NCI-H2196 (cell line): ENCODE results near the gene CAGE1.

ENCODE experiments used
- DNase-seq: peaks from one replicate; lab custom pipeline; 2025; ENCODE audit not compliant: unreplicated experiment; lab: John Stamatoyannopoulos, UW

Gene CAGE1

DNA sequence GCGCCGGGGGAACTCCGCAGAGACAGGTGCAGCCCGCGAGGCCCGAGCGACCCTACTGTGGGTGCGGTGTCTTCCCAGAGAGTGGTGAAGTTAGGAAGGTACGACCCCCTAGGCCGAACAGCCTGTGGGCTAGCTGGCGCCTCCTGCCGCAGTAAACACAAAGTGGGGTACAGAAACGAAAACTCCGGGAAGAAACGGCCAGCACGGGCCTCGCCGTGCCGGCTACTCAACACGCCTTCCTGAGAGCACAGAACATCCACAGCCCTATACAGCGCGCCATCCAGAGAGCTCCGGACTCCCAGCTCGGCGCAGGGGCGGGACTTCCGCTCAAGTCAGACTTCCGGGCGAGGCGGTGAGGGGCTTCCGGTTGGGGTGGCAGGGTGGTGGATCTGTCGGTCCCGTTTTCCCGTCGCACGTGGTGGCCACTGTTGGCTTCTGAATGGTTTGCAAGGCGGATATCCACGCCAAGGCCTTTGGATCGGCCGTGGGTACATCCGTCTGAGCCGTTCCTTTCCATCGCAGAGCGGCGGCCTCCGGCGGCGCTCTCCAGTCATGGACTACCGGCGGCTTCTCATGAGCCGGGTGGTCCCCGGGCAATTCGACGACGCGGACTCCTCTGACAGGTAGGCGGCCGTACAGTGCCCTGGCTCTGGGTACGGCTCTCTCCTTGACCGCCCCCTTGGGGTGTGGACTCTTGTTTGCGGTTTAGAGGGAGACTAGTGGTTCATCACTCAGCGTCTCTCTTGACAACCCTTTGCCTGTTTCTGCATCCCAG lies at the start of gene CAGE1, which contains the start of gene RIOK1:
CAGE1 (minus strand) TSS at position 292 of the 775 bp plus-strand sequence. CDS start 2,569 bp downstream, outside the sequence.
RIOK1 (plus strand) TSS at position 358 of the 775 bp plus-strand sequence; CDS start at position 553, 195 bp downstream.
- peak; percentile 96 for DNase-seq

DNA sequence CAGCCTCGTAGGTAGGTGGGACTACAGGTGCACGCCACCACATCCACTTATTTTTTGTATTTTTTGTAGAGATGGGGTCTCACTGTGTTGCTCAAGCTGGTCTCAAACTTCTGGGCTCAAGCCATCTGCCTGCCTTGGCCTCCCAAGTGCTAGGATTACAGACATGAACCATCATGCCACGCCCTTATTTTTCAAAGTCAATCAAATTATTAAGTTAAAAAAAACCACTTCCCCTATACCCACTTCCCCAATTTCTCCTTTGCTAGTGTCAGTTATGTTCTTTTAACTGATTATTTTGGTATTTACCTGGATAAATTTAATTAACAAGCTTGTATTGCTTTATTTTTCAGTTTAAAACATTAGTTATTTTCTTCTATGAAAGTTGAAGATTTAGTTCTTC lies 49.7 kb upstream of the CAGE1 start:
- DNase-seq: no peak

DNA sequence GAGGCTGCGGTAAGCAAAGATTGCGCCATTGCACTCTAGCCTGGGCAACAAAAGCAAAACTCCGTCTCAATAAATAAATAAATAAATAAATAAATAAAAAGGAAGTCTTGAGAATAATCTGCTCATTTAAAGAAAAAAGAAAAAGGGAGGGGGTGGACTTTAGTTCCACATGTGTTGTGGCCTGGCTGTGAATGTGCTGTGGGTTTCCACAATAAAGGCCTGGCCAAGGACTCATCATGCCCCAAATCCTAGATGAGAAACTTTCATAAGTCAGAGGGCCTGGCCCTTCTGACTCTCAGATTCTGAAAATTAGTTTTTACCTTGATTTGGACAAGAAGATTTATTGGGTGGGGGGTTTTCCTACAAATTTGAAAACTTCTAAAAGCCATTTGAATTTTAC lies 48.5 kb upstream of the CAGE1 start:
- DNase-seq: no peak

DNA sequence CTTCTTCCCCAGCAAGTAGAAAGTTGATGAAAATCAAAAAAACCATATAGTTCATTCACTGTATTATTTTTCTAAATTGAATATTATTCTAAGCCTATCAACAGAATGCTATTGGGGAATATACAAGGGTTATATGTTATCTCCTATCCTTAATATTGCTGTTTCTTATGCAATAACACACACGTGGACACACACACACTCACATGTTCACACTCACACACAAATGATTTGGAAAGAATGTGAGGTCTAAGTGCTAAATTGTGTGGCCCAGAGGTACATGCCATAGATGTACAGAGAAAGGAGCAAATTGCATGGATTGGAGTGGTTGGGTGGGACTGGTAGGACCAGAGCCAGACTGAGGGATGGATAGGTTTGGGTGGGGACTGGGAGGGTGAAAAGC lies 45.1 kb upstream of the CAGE1 start:
- no peak for DNase-seq

DNA sequence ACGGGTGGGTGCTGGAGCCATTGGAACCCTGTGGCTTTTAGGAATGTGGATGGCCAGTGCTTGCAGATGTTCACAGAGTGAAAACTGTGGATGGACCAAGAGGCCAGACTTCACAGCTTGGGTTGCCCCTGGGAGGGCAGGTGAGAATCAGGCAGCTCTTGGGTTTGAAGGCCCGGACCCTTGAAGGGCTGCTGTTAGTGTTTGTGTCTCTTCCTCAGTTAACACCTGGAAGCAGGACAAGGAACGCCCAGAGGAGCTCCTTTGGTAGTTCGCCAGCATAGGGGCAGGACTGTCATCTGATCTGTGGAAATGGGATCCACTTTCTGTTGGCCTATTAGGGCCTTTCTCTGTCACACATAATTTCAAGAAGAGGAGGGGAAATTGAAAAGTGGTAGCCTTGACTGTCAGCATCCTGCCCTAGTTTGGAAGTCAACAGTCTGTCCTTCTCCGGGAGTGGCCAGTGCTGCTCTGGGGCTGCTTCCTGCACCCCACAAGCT lies 43.6 kb upstream of the CAGE1 start:
- DNase-seq: peak; percentile 31

DNA sequence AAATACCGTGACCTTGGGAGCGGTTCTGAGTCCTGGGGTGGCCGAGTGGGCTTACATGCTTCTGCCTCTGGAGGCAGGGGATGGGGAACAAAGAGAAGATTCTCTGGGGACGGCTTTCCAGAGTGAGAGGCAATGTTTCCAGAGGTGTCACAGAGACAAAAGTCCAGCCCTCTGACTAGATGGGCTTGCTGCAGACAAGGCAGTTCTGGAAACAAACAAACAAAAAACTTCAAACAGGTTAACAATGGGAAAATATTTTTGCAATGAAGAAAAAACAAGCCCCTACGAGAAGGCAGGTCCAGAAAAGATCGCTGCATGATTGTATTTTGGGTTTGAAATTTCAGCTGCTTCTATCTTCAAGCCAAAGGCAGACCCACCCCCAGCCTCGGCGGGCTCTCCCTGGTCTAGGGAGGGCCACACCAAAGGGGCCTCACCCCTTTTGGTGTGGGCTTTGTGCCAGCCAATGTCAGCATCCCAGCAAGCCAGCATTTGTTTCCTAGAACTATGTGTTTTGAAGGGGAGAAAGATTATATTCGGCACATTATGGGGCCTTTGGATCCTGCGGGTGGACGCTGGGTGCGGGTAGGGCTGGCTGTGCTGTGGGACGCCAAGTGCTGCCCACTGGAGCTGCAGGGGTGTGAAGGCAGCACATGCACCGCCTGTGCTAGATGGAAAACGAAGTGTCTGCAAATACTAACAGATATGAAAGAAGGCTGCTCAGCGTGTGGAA lies 43.0 kb upstream of the CAGE1 start:
- DNase-seq: no peak

DNA sequence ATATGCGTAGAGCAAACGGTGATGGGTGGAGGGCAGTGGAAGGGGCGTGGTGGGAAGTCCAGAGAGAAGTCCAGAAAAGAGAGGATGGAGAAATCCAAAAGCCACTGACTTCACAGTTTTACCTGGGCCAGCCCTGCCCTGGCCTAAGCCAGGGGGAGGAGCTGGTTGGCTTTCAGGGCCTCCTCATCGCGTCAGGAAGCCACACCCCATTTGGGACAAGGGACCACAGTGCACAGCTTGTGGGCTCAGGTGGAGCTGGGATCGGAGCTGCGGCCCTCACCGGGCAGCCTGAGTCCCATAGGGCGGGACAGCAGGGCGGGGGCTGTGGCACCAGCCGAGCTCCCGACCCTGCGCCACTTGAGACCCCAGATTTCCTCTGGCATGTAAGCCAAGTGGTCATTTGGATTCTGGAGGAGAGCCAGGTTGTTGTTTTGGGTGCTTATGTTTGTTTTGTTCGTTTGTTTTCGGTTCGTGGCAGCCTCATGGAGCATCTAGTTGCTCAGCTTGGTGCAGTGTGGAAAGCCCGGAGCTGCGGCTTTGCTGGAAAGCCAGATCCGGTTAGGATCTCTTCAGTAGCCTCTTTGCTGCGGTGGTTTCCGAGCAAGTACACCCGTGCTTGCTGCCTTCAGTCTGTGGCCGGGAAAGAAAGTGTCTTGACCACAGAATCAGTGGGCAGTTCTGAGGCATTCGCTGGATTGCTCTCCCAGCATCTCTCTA lies 42.3 kb upstream of the CAGE1 start:
- no peak for DNase-seq

DNA sequence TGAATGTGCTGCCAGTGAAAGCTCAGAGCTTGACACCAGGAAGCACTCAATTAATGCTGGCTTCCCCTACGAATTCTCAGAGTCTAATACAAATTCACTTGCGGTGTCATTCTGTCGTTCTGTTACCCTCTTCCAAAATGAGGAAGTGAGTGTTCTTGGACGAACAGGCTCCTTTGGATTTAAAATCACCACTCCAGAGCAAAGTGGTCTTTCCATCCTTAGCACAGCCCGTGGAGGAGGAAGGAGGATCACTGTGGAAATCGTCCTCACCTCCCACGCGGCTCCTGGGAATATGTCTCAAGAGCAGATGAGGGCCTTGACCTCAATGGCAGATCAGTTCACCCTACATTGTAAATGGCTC lies 41.8 kb upstream of the CAGE1 start:
- DNase-seq: no peak

DNA sequence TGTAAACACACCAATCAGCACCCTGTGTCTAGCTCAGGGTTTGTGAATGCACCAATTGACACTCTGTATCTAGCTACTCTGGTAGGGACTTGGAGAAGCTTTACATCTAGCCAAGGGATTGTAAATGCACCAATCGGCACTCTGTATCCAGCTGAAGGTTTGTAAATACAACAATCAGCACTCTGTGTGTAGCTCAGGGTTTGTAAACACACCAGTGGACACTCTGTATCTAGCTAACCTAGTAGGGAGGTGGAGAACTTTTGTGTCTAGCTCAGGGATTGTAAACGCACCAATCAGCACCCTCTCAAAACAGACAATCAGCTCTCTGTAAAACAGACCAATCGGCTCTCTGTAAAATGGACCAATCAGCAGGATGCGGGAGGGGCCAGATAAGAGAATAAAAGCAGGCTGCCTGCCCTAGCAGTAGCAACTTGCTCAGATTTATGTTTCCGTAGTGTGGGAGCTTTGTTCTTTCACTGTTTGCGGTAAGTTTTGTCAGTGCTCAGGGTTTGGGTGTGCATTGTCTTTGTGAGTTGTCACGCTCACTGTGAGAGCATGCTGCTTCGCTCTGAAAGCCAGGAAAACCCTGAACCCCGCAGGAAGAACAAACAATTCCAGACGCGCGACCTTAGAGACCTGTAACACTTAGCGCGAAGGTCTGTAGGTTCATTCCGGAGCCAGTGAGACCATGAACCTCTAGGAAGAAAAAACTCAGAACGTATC lies 37.1 kb upstream of the CAGE1 start:
- DNase-seq: no peak

DNA sequence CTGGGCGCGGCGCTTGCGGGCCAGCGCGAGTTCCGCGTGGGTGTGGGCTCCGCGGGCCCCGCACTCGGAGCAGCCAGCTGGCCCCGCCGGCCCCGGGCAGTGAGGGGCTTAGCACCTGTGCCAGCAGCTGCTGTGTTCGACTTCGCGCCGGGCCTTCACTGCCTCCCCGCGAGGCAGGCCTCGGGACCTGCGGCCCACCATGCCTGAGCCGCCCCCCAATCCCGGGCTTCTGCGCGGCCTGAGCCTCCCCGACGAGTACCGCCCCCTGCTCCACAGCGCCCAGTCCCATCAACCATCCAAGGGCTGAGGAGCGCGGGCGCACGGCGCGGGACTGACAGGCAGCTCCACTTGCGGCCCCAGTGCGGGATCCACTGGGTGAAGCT lies 36.3 kb upstream of the CAGE1 start:
- DNase-seq: no peak

DNA sequence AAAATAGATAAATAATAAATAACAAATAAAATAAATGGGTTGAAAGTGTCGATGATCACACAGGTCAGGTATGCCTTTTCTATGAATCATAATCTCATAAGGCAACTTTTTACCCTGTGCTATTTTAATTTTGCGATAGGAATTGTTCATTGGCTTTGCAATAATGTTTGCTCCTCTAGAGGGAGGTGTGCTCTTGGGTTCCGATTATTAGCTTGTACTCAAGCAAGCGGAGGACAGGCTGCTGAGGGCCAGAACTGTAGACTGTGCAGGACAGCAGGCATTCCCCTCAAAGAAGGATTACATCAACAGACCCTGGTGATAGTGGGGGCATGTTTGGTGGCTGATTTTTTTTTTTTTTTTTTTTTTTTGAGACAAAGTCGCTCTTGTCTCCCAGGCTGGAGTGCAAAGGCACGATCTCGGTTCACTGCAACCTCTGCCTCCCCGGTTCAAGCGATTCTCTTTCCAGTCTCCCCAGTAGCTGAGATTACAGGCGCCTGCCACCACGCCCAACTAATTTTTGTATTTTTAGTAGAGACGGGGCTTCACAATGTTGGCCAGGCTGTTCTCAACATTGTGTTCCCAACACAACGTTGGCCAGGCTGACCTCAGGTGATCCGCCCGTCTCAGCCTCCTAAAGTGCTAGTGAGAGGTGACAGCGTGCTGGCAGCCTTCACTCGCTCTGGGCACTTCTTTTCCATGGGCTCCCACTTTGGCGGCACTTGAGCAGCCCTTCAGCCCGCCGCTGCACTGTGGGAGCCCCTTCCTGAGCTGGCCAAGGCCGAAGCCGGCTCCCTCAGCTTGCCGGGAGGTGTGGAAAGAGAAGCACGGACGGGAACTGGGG lies 35.6 kb upstream of the CAGE1 start:
- DNase-seq: peak; percentile 34

DNA sequence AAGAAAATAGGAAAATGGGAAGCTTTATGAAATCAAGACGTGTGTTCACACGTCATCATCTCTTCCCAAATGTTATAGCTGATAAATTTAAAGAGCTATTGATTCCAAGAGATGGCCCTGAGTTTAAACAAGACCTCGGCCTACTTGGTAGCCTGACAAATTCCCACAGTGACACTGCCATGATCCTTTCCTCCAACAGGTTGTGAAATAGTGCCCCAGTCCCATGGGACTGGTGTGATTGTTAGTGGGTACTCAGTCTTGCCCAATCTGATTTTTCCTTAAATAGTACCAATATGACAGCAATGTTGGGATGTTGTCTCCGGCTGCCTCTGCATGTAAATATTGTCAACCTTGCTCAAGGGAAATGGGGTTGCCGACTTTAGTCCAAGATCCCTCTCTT lies 34.5 kb upstream of the CAGE1 start:
- DNase-seq: no peak

DNA sequence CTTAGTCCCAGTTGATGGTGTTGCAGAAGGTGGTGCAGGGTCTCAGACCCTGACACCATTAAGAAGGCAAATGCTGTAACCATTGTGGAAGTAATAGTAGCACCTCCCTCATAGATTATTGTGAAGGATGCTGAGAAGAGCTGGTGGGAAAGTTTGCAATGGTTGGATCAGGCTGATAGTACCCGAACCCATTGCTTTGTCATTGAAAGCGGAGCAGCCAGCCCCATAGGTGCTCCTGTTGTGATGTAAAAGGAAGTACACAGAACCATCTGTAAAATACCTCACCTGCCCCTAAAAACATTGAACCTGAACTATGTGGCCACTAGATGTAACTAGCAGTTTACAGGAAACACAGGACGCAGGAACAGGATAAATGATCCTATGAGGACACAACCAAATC lies 31.5 kb upstream of the CAGE1 start:
- no peak for DNase-seq

DNA sequence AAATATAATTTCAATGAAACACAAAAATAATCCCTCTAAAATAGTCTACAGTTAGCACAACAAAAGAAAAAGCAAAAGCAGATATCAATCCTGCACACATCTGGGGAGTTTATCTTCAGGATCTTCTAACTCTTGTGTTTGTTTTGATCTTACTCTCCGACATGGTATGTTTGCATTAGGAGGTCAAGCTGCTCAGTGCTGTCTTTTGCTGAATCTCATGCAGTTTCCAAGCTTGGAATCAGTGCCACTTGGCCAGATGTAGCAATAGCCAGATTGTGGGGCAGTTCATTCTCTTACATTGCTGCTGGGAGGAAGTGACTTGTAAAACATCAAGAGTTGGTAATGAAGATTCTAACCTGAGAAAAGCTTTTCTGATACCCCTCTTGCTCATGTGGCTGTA lies 29.5 kb upstream of the CAGE1 start:
- no peak for DNase-seq

DNA sequence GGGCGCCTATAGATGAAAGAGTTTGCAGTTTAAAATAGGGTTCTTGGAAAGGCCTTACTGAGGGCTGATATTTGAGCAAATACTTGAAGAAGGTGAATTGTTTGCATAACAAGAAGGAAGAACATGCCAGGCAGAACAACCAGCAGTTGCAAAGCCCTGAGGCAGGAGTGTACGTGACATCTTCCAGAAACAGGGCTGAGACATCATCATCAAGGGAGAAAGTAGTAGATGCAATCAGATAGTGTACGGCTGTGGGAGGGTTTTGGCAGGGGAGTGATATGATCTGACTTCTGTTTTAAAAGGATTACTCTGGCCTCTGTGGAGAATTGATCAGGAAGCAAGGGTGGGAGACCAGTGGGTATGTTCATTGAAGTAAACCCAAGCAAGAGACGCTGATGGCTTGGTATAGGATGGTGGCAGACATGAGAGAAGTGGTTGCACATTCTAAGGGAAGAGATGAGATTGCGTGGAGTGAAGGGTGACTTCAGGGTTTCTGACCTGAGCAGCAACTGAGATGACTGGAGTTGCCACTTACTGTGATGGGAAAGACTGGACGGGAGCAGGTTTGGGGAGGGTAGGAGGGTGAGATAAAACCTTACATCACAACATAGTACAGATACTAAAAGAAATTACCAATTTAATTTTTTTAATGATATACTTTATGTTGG lies 28.8 kb upstream of the CAGE1 start:
- no peak for DNase-seq

DNA sequence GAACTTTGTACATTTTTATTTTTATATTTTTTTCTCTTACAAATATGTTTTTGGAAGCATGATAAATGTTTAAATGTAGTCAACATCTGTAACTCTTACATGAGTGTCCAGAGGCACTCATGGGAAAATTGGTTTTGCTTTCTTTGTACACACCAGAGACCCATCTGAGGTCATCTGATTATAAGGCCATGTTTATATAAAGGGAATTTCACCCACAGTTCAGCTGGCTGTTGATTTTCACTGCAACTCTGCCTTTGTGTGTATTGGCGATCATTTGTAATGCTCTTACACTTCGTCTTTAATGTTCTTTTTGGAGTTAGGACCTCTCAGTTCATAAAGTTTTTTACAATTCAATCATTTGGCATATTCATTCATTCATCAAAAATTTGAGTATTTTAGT lies 28.1 kb upstream of the CAGE1 start:
- no peak for DNase-seq

DNA sequence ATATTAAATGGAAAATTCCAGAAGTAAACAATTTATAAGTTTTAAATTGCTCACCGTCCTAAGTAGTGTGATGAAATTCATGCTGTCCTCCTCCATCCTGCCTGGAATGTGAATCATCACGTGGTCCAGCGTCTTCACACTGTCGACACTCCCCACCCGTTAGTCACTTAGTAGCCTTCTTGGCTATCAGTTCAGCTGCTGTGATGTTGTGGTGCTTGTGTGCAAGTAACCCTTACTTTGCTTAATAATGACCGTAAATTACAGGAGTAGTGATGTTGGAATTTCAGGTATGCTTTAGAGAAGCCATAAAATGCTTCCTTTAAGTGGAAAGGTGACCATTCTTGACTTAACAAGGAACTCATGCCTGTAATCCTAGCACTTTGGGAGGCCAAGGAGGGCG lies 25.3 kb upstream of the CAGE1 start:
- no peak for DNase-seq

DNA sequence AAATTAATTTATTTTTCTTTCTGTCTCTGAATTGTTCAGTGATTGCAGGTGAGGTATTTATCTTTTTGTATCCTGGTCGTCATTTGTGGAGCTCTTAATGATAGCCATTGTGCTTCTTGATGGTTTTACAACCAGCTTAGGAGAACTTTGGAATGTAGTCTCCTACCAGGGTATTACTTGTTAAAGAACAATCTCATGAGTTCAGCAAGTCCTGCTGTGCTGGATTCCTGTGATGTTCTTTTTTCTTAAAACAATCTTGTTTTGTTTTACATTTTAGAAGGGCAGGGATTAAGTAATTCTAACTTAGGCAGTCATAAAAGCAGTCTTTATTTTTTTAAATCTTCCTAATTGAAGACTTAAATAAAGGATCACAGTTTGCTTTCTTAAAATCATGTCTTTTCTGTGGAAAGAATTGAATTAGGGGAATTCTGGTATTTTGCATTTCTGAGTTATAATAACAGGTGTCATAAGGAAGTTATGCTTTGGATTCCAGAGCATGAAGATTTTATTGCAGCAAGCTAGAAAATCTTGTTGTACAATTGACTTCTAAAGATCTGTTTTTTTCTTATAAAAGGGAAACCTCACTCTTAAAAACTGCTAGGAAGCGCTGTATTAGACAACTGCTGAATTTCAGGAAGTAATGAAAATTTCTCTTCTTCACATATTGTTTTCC lies 23.7 kb upstream of the CAGE1 start:
- no peak for DNase-seq

DNA sequence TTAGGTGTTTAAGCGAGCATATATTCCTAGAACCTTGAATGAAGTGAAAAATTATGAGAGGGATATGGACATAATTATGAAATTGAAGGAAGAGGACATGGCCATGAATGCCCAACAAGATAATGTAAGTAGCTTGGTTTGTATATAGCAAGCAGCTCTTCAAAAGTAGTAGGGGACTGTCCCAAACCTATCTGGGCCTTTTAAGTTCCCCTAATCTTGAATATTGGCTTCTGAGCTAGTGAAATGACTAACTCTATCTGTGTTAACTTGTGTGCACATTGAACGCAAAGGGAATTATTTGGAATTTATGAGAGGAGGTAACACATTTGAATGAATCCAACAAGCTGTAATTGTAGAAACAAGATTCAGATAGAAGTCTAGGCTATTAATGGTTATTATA lies 21.8 kb upstream of the CAGE1 start:
- DNase-seq: no peak
